Measurements from ENCODE around the gene AK2.

AK2 gene

GRCh38 chr1:32963746-32964460 is 72.8 kb downstream of the AK2 start (continued):
- TF ChIP-seq ZSCAN23 (tag by site-specific recombination; IDR thresholded peaks at IDR 0.05) (no peak), EGR2 (tag by site-specific recombination; IDR thresholded peaks at IDR 0.05; ENCODE audit: low read depth) (peak; percentile 61; the same call in 1 of the 2 replicates), ZNF184 (tag by site-specific recombination; IDR thresholded peaks at IDR 0.05) (peak; percentile 34; the same call in 1 of the 2 replicates), ZBTB17 (tag by site-specific recombination; IDR thresholded peaks at IDR 0.05) (peak; percentile 69; the same call in 1 of the 2 replicates), ZIC2 (tag by site-specific recombination; IDR thresholded peaks at IDR 0.05) (peak; percentile 87), ZNF510 (tag by site-specific recombination; IDR thresholded peaks at IDR 0.05; ENCODE audit: insufficient replicate concordance) (no peak), KLF8 (tag by site-specific recombination; IDR thresholded peaks at IDR 0.05) (peak; percentile 14), ZNF585B (tag by site-specific recombination; IDR thresholded peaks at IDR 0.05) (no peak), ZBTB20 (tag by site-specific recombination; IDR thresholded peaks at IDR 0.05) (peak; percentile 93), ZBTB26 (tag by site-specific recombination; optimal IDR thresholded peaks at IDR 0.05) (peak; percentile 89), ZNF394 (tag by site-specific recombination; IDR thresholded peaks at IDR 0.05; ENCODE audit: borderline replicate concordance) (0 out of 2 replicates have a peak, but pooled peaks have one; percentile 32), BCL6B (tag by site-specific recombination; IDR thresholded peaks at IDR 0.05) (no peak), ZFHX2 (tag by site-specific recombination; conservative IDR thresholded peaks at IDR 0.05) (peak; percentile 96), GLIS2 (tag by site-specific recombination; IDR thresholded peaks at IDR 0.05) (peak; percentile 93), CTCF (tag by site-specific recombination; IDR thresholded peaks at IDR 0.05) (peak; percentile 56), MYNN (tag by site-specific recombination; IDR thresholded peaks at IDR 0.05; ENCODE audit: borderline replicate concordance) (no peak), ZNF335 (tag by site-specific recombination; conservative IDR thresholded peaks at IDR 0.05) (peak; percentile 93), ZBTB48 (tag by site-specific recombination; IDR thresholded peaks at IDR 0.05) (0 out of 2 replicates have a peak, but pooled peaks have one; percentile 44), PBX3 (CRISPR knock-in tag; IDR thresholded peaks at IDR 0.05) (peak; percentile 71; the same call in 1 of the 2 replicates), ZNF26 (tag by site-specific recombination; IDR thresholded peaks at IDR 0.05) (no peak), KLF10 (tag by site-specific recombination; IDR thresholded peaks at IDR 0.05) (peak; percentile 95), ZNF776 (tag by site-specific recombination; IDR thresholded peaks at IDR 0.05; ENCODE audit: borderline replicate concordance) (no peak), TRIM28 (IDR thresholded peaks at IDR 0.05; ENCODE audit: borderline replicate concordance, low read length) (0 out of 2 replicates have a peak, but pooled peaks have one; percentile 29), ZBTB8A (tag by site-specific recombination; IDR thresholded peaks at IDR 0.05) (peak; percentile 90), HIC1 (tag by site-specific recombination; IDR thresholded peaks at IDR 0.05) (peak; percentile 48; the same call in 1 of the 2 replicates), ZNF558 (tag by site-specific recombination; IDR thresholded peaks at IDR 0.05) (no peak), ZNF626 (tag by site-specific recombination; IDR thresholded peaks at IDR 0.05) (no peak), SP7 (tag by site-specific recombination; IDR thresholded peaks at IDR 0.05) (peak; percentile 77), SP2 (tag by site-specific recombination; IDR thresholded peaks at IDR 0.05) (peak; percentile 67), ZNF292 (tag by site-specific recombination; IDR thresholded peaks at IDR 0.05; ENCODE audit: borderline replicate concordance, low read depth) (no peak), KLF9 (tag by site-specific recombination; IDR thresholded peaks at IDR 0.05; ENCODE audit: low read depth) (peak; percentile 96)

Data from HEK293 (cell line).